Measurements from ENCODE around the gene FLVCR2. TPM values are rescaled to one million over a fixed set of nuclear protein-coding genes. Genes with fewer than 3 reads are reported as not detected.

FLVCR2 gene
- total RNA-seq, 2 experiments from 2014 or later, result 0.71 to 2.3 TPM

- Histone ChIP-seq H3K36me3 (ENCODE audit: insufficient read depth, low read length) (no peaks in the 10 kb centered on the region), H3K9me3 (ENCODE audit: control insufficient read depth in 1 of 2, insufficient read depth in 1 of 2, low read length in 2 of 2) (peaks cover 0 to 3% of the 10 kb centered on the region in 2 experiments), H3K4me3 (ENCODE audit: low read length) (no peak overlapping the region), H3K4me1 (ENCODE audit: insufficient read depth, low read length) (peaks cover 13% of the 10 kb centered on the region), H3K27ac (ENCODE audit: low read depth in 1 of 2, low read length in 2 of 2) (no peak overlapping the region), H3K27me3 (ENCODE audit: control insufficient read depth in 1 of 2, insufficient read depth in 2 of 2, low read length in 2 of 2) (no peaks in the 10 kb centered on the region)
- H3K36me3 Mint-ChIP-seq (ENCODE audit: low read depth), result no peaks in the 10 kb centered on the region
- H3K9me3 Mint-ChIP-seq, result no peaks in the 10 kb centered on the region
- ATAC-seq (ENCODE audit: poor library complexity) (no peak), DNase-seq (peak in 1 of 14 experiments; percentile 17)
- no peak for TF ChIP-seq CTCF (IDR thresholded peaks at IDR 0.05)
- no peak overlapping the region for H3K4me3 Mint-ChIP-seq
- H3K27me3 Mint-ChIP-seq, result no peaks in the 10 kb centered on the region
- peaks cover 26% of the 10 kb centered on the region for H3K4me1 Mint-ChIP-seq (ENCODE audit: low read depth)
- ChIA-PET POLR2A (no interaction called here), CTCF (no interaction called here)
- intact Hi-C loops (cut with DNase I, micrococcal nuclease), result no loop called here
- no peak overlapping the region for H3K27ac Mint-ChIP-seq
These were observed 20.0 kb upstream of the FLVCR2 start for GRCh38 chr14:75558440-75558839.

- intact Hi-C loops (cut with DNase I, micrococcal nuclease), result no loop called here
- no peaks in the 10 kb centered on the region for H3K36me3 Mint-ChIP-seq (ENCODE audit: low read depth)
These were observed 19.4 kb upstream of the FLVCR2 start for GRCh38 chr14:75559045-75559444.

GRCh38 chr14:75559451-75560222, 18.8 kb upstream of the FLVCR2 start:
- H3K9me3 Mint-ChIP-seq, result no peaks in the 10 kb centered on the region
- no peaks in the 10 kb centered on the region for H3K36me3 ChIP-seq (ENCODE audit: insufficient read depth, low read length)
- ATAC-seq (ENCODE audit: poor library complexity), result no peak
- H3K36me3 Mint-ChIP-seq (ENCODE audit: low read depth), result no peaks in the 10 kb centered on the region
- ChIA-PET CTCF (interaction anchor here (2.0 kb wide), 1 partner anchor 45 kb away, joined by 13 read pairs; no protein-coding TSS in a partner anchor), POLR2A (interaction anchor here (1.1 kb wide), 1 partner anchor 45 kb away, joined by 3 read pairs; no protein-coding TSS in a partner anchor)
- TF ChIP-seq CTCF (IDR thresholded peaks at IDR 0.05), result no peak
- no peak overlapping the region for H3K27ac ChIP-seq (ENCODE audit: low read depth in 1 of 2, low read length in 2 of 2)
- H3K9me3 ChIP-seq (ENCODE audit: control insufficient read depth in 1 of 2, insufficient read depth in 1 of 2, low read length in 2 of 2), result peaks cover 0 to 3% of the 10 kb centered on the region in 2 experiments
- peaks cover 27% of the 10 kb centered on the region for H3K4me1 Mint-ChIP-seq (ENCODE audit: low read depth)
- no peak overlapping the region for H3K27ac Mint-ChIP-seq
- H3K4me3 Mint-ChIP-seq, result no peak overlapping the region
- H3K4me1 ChIP-seq (ENCODE audit: insufficient read depth, low read length), result peaks cover 14% of the 10 kb centered on the region
- no peaks in the 10 kb centered on the region for H3K27me3 Mint-ChIP-seq
- intact Hi-C loops (cut with DNase I, micrococcal nuclease), result loop anchor here (2.0 to 5.0 kb wide), 2 partner anchors 41 to 427 kb away; no protein-coding TSS in a partner anchor
- H3K27me3 ChIP-seq (ENCODE audit: control insufficient read depth in 1 of 2, insufficient read depth in 2 of 2, low read length in 2 of 2), result no peaks in the 10 kb centered on the region
- peak in 2 of 14 experiments; percentile 30 to 37 for DNase-seq
- H3K4me3 ChIP-seq (ENCODE audit: low read length), result no peak overlapping the region

More at GRCh38 chr14:75559045-75559444, 19.4 kb upstream of the FLVCR2 start:
- Histone ChIP-seq H3K9me3 (ENCODE audit: control insufficient read depth in 1 of 2, insufficient read depth in 1 of 2, low read length in 2 of 2) (peaks cover 0 to 3% of the 10 kb centered on the region in 2 experiments), H3K4me3 (ENCODE audit: low read length) (no peak overlapping the region), H3K27ac (ENCODE audit: low read depth in 1 of 2, low read length in 2 of 2) (no peak overlapping the region), H3K27me3 (ENCODE audit: control insufficient read depth in 1 of 2, insufficient read depth in 2 of 2, low read length in 2 of 2) (no peaks in the 10 kb centered on the region), H3K4me1 (ENCODE audit: insufficient read depth, low read length) (peaks cover 13% of the 10 kb centered on the region), H3K36me3 (ENCODE audit: insufficient read depth, low read length) (no peaks in the 10 kb centered on the region)
- H3K4me3 Mint-ChIP-seq, result no peak overlapping the region
- no peak overlapping the region for H3K27ac Mint-ChIP-seq
- no peaks in the 10 kb centered on the region for H3K27me3 Mint-ChIP-seq
- TF ChIP-seq CTCF (IDR thresholded peaks at IDR 0.05), result no peak
- H3K4me1 Mint-ChIP-seq (ENCODE audit: low read depth), result peaks cover 26% of the 10 kb centered on the region
- DNase-seq, result no peak
- CTCF ChIA-PET, result no interaction called here
- ATAC-seq (ENCODE audit: poor library complexity), result no peak
- no peaks in the 10 kb centered on the region for H3K9me3 Mint-ChIP-seq
- POLR2A ChIA-PET, result interaction anchor here (1.1 kb wide), 1 partner anchor 44 kb away, joined by 3 read pairs; no protein-coding TSS in a partner anchor
